Measurements from ENCODE around the gene PCDHAC2. TPM values are rescaled to one million over a fixed set of nuclear protein-coding genes. Genes with fewer than 3 reads are reported as not detected.

The PCDHAC2 gene
- total RNA-seq, 2 experiments from 2014 or later = not detected

DNA sequence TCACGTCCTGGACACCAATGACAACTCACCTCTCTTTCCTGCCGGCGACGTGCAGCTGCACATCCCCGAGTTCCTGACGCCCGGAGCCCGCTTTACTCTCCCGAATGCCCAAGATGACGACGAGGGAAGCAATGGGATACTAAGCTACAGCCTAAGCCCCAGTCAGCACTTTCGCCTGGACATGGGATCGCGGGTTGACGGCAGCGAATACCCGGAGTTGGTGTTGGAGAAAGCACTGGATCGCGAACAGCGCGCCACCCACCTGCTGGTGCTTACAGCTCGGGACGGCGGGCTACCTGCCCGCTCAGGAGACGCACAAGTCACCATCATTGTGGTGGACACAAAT, 39.1 kb upstream of the PCDHAC2 start:
- ATAC-seq = no peak
- Mint-ChIP-seq H3K4me1 (ENCODE audit: low read depth) (peaks cover 9% of the 10 kb centered on the region), H3K27ac (no peak overlapping the region), H3K27me3 (peaks cover 43% of the 10 kb centered on the region), H3K4me3 (peak overlapping the region; percentile 17), H3K9me3 (peaks cover 6% of the 10 kb centered on the region), H3K36me3 (ENCODE audit: low read depth) (peaks cover 1% of the 10 kb centered on the region)
- intact Hi-C loops (cut with micrococcal nuclease) = no loop called here
- DNase-seq = no peak
- TF ChIP-seq, protein P1, sequence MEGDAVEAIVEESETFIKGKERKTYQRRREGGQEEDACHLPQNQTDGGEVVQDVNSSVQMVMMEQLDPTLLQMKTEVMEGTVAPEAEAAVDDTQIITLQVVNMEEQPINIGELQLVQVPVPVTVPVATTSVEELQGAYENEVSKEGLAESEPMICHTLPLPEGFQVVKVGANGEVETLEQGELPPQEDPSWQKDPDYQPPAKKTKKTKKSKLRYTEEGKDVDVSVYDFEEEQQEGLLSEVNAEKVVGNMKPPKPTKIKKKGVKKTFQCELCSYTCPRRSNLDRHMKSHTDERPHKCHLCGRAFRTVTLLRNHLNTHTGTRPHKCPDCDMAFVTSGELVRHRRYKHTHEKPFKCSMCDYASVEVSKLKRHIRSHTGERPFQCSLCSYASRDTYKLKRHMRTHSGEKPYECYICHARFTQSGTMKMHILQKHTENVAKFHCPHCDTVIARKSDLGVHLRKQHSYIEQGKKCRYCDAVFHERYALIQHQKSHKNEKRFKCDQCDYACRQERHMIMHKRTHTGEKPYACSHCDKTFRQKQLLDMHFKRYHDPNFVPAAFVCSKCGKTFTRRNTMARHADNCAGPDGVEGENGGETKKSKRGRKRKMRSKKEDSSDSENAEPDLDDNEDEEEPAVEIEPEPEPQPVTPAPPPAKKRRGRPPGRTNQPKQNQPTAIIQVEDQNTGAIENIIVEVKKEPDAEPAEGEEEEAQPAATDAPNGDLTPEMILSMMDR (IDR thresholded peaks at IDR 0.05) = no peak
- ChIA-PET CTCF (interaction anchor here (0.7 to 1.2 kb wide), 4 partner anchors 12 to 114 kb away, joined by 3 to 5 read pairs (median 3); no protein-coding TSS in a partner anchor), POLR2A (no interaction called here)

DNA sequence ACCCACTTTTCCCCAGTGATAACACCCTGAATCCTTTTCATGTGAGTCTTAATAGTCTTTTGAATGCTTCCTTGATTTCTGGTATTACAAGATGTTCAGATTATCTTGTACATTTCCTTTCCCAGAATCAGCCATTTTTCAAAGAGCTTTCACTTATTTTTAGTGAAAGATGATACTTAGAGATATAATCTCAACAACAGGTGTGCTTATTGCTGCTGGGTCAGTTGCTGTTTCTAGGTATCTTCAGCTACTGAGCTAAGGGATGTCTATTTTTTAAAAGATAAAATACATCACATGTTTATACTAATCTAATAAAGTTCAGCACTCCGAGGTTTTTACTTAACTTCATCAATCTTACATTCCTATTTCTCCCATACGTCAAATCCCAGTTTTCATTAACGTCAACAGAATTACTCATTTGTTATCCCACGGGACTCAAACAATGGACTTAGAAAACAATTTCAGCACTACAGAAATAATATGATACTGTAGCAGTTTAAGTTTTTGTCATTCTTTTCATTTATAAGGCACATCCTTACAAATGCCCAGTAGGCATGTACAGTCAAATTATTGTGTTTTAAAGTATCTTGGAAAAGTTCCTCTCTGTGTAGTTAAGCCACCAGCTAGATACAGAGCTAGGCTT, 31.2 kb upstream of the PCDHAC2 start:
- DNase-seq (no peak), ATAC-seq (no peak)
- H3K9me3 Mint-ChIP-seq = no peaks in the 10 kb centered on the region
- H3K27ac Mint-ChIP-seq = no peak overlapping the region
- intact Hi-C loops (cut with micrococcal nuclease) = no loop called here
- no peaks in the 10 kb centered on the region for H3K36me3 Mint-ChIP-seq (ENCODE audit: low read depth)
- TF ChIP-seq, protein P1 (IDR thresholded peaks at IDR 0.05) = no peak
- ChIA-PET POLR2A (no interaction called here), CTCF (no interaction called here)
- no peaks in the 10 kb centered on the region for H3K4me1 Mint-ChIP-seq (ENCODE audit: low read depth)
- no peak overlapping the region for H3K4me3 Mint-ChIP-seq
- H3K27me3 Mint-ChIP-seq = peaks cover 1% of the 10 kb centered on the region

DNA sequence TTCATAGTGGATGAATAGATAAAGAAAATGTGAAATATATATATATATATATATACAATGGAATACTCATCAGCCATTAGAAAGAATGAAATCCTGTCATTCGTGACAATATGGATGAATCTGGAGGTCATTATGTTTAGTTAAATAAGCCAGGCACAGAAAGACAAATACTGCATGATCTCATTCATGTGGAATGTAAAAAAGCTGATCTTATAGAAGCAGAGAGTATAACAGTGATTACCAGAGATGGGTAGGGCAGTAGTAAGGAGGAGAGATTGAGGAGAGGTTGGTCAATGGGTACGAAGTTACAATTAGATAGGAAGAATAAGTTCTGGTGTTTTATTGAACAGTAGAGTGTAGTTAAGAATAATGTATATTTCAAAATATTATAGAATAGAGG, 19.7 kb upstream of the PCDHAC2 start:
- Mint-ChIP-seq H3K4me1 (ENCODE audit: low read depth) (no peaks in the 10 kb centered on the region), H3K27ac (no peak overlapping the region), H3K4me3 (no peak overlapping the region), H3K27me3 (peaks cover under 1% of the 10 kb centered on the region), H3K9me3 (peaks cover 16% of the 10 kb centered on the region), H3K36me3 (ENCODE audit: low read depth) (no peaks in the 10 kb centered on the region)
- ChIA-PET POLR2A (no interaction called here), CTCF (no interaction called here)
- TF ChIP-seq, protein P1 (IDR thresholded peaks at IDR 0.05) = no peak
- intact Hi-C loops (cut with micrococcal nuclease) = no loop called here
- ATAC-seq = no peak
- no peak for DNase-seq

DNA sequence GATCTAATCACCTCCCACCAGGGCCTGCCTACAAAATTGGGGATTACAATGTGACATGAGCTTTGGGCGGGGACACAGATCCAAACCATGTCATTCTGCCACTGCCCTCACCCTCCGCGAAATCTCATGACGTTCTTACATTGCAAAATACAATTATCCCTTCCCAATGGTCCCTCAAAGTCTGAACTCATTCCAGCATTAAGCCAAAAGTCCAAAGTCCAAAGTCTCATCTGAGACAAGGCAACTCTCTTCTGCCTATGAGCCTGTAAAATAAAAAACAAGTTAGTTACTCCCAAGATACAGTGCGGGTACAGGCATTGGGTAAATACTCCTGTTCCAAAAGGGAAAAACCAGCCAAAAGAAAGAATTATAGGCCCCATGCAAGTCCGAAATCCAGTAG, 14.6 kb upstream of the PCDHAC2 start:
- ATAC-seq (no peak), DNase-seq (no peak)
- Mint-ChIP-seq H3K27ac (no peak overlapping the region), H3K36me3 (ENCODE audit: low read depth) (no peaks in the 10 kb centered on the region), H3K27me3 (peaks cover 5% of the 10 kb centered on the region), H3K9me3 (peaks cover 6% of the 10 kb centered on the region), H3K4me1 (ENCODE audit: low read depth) (no peaks in the 10 kb centered on the region), H3K4me3 (no peak overlapping the region)
- POLR2A ChIA-PET = no interaction called here
- TF ChIP-seq, protein P1 (IDR thresholded peaks at IDR 0.05) = no peak
- CTCF ChIA-PET = no interaction called here
- intact Hi-C loops (cut with micrococcal nuclease) = no loop called here

DNA sequence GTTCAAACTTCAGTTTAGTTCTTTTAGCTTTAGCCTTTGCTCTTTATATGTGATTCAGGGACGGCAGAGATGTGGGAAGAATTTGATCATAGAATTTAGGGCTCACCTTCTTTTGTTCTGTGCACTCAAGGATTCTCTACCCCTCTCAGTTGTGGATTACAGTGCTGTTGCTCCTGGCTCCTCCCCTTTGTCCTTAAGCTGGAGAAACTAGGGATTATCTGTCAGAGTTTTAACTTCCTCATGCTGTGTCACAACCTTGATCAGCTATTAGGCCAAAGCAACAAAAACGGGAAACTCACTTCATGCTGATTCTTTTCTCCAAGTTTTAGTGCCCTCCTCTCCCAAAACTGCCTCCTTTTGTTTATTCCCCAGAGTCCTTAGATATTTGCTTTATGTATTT, 13.0 kb upstream of the PCDHAC2 start:
- TF ChIP-seq, protein P1 (IDR thresholded peaks at IDR 0.05) = no peak
- ChIA-PET POLR2A (no interaction called here), CTCF (no interaction called here)
- Mint-ChIP-seq H3K4me3 (no peak overlapping the region), H3K27ac (no peak overlapping the region), H3K36me3 (ENCODE audit: low read depth) (no peaks in the 10 kb centered on the region), H3K27me3 (peaks cover 5% of the 10 kb centered on the region), H3K4me1 (ENCODE audit: low read depth) (no peaks in the 10 kb centered on the region), H3K9me3 (peaks cover 5% of the 10 kb centered on the region)
- DNase-seq (no peak), ATAC-seq (no peak)
- intact Hi-C loops (cut with micrococcal nuclease) = no loop called here

Data from activated CD8-positive, alpha-beta T cell treated with anti-CD3 and anti-CD28 coated beads for 36 hours (primary cell).